DND-41 (cell line): ENCODE data around the gene CDR2L.

Experiments used
- CTCF ChIP-seq: IDR thresholded peaks from 2 replicates; pipeline ENCODE4 v1.5.1; 2012; ENCODE audit warnings: borderline replicate concordance, low read length, moderate library complexity, mild to moderate bottlenecking; ENCODE audit not compliant: poor library complexity, severe bottlenecking; ENCODE audit errors: extremely low read depth
- EZH2 ChIP-seq: IDR thresholded peaks from 3 replicates; pipeline ENCODE4 v1.6.1; 2012; ENCODE audit warnings: borderline replicate concordance, low read depth, mild to moderate bottlenecking, moderate library complexity, low read length, inconsistent platforms; ENCODE audit not compliant: severe bottlenecking

- TF ChIP-seq CTCF (no peak), EZH2 (no peak)
Measured at GRCh38 chr17:74947041-74947754, 40.2 kb upstream of the CDR2L start.
